ENCODE data around the gene SAMMSON.

DNA sequence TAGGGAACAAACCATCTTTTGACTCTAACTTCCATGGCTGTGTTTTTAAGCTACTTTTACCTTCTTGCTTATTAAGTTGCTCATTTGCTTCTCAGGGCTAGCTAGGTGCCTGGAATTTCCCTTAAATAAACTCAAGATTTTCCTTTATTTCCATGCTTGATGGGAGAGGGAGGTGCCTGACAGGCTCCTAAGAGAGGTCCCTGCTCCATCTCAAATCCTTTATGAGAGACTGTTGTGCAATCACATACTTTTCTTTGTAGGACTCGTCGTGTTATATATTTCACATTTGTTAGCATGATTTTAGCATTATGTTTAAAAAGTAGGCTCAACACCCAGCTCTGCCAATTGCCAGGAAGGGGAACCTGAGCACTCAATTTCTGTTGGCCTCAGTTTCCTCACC lies 95.7 kb downstream of the SAMMSON start:
- TF ChIP-seq SIN3A (IDR thresholded peaks at IDR 0.05; ENCODE audit: borderline replicate concordance, insufficient read depth, low read length) (no peak), TAF1 (IDR thresholded peaks at IDR 0.05; ENCODE audit: borderline replicate concordance, insufficient read depth, low read length) (no peak)
